Uterus (tissue), 2 donors: Measurements from ENCODE around the gene S100A16.

Experiments
- POLR2A ChIP-seq, 2 donors: fragments of 450-650 bp; IDR thresholded peaks; one replicate each; pipeline ENCODE4 v1.6.1; 2016; ENCODE audit warnings: antibody characterized with exemption in 2 of 2, mild to moderate bottlenecking in 1 of 2, moderate library complexity in 1 of 2
- TF ChIP-seq, protein P1 (sequence below), 4 experiments: fragments of 200-600 bp in 2 of 4; fragments of 450-650 bp in 2 of 4; sonication (generic) in 2 of 4; IDR thresholded peaks; one replicate each; pipeline ENCODE4 v1.5.1; 2016 to 2019; ENCODE audit warnings: antibody characterized with exemption in 4 of 4, mild to moderate bottlenecking in 2 of 4, moderate library complexity in 1 of 4

DNA sequence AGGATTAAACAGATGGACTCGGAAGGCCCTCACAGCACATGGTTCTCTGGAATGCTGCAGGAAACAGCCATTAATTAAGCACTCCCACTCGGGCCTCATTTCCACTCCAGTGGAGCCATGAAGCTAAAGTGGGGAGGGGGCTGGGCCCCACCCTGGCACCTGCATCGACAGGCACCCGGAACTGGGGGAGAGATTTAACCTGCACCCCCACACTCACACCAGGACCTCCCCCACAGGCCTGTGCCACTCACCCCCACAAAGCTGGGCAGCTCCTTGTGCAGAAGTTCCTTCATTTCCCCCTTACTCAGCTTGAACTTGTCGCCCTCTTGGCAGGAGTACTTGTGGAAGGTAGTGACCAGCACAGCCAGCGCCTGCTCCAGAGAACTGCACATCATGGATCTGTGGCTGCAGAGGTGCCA lies 49.4 kb downstream of the S100A16 start:
- TF ChIP-seq, protein P1, sequence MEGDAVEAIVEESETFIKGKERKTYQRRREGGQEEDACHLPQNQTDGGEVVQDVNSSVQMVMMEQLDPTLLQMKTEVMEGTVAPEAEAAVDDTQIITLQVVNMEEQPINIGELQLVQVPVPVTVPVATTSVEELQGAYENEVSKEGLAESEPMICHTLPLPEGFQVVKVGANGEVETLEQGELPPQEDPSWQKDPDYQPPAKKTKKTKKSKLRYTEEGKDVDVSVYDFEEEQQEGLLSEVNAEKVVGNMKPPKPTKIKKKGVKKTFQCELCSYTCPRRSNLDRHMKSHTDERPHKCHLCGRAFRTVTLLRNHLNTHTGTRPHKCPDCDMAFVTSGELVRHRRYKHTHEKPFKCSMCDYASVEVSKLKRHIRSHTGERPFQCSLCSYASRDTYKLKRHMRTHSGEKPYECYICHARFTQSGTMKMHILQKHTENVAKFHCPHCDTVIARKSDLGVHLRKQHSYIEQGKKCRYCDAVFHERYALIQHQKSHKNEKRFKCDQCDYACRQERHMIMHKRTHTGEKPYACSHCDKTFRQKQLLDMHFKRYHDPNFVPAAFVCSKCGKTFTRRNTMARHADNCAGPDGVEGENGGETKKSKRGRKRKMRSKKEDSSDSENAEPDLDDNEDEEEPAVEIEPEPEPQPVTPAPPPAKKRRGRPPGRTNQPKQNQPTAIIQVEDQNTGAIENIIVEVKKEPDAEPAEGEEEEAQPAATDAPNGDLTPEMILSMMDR (IDR thresholded peaks at IDR 0.05): no peak
- no peak for TF ChIP-seq POLR2A (IDR thresholded peaks at IDR 0.05)
